CD4-positive, alpha-beta T cell treated with Interleukin-4 for 1 hour (primary cell): ENCODE data around the gene ACAP3.

Experiments used
- DNase-seq, 2 donors: peaks; one replicate each; pipeline ENCODE4 v3.0.0-alpha.2; 2020 to 2022

The ACAP3 gene

GRCh38 chr1:1284221-1285101 lies 23.3 kb downstream of the ACAP3 start:
- no peak for DNase-seq

- DNase-seq, result no peak
These were observed 23.9 kb downstream of the ACAP3 start for GRCh38 chr1:1283821-1284220.

GRCh38 chr1:1282998-1283397 lies 24.7 kb downstream of the ACAP3 start:
- no peak for DNase-seq

GRCh38 chr1:1281533-1282321 lies 26.0 kb downstream of the ACAP3 start:
- DNase-seq, result no peak

- DNase-seq, result no peak
These were observed 26.8 kb downstream of the ACAP3 start for GRCh38 chr1:1280782-1281481.

- no peak for DNase-seq
These were observed 28.7 kb downstream of the ACAP3 start for GRCh38 chr1:1279028-1279427.

- no peak for DNase-seq
These were observed 29.1 kb downstream of the ACAP3 start for GRCh38 chr1:1278620-1279019.

- no peak for DNase-seq
These were observed 31.9 kb downstream of the ACAP3 start for GRCh38 chr1:1275836-1276235.

GRCh38 chr1:1274931-1275431 lies 32.7 kb downstream of the ACAP3 start:
- DNase-seq, result no peak

- DNase-seq, result no peak
These were observed 33.3 kb downstream of the ACAP3 start for GRCh38 chr1:1274299-1274930.

GRCh38 chr1:1273512-1274298 lies 34.0 kb downstream of the ACAP3 start, which contains the start of gene UBE2J2:
Gene UBE2J2 (minus strand): TSS chr1:1273854. CDS start chr1:1267992, 5,862 bp downstream.
- DNase-seq, result peak; percentile 93

GRCh38 chr1:1273209-1273511 lies 34.6 kb downstream of the ACAP3 start:
- no peak for DNase-seq

- DNase-seq, result no peak
These were observed 35.2 kb downstream of the ACAP3 start for GRCh38 chr1:1272341-1273208.

- DNase-seq, result no peak
These were observed 36.9 kb downstream of the ACAP3 start for GRCh38 chr1:1270813-1271212.

- DNase-seq, result no peak
These were observed 39.4 kb downstream of the ACAP3 start for GRCh38 chr1:1268284-1268682.

GRCh38 chr1:1267488-1268283 lies 40.0 kb downstream of the ACAP3 start:
- DNase-seq, result no peak

- DNase-seq, result no peak
These were observed 42.9 kb downstream of the ACAP3 start for GRCh38 chr1:1264868-1265272.

GRCh38 chr1:1264026-1264425 lies 43.7 kb downstream of the ACAP3 start:
- DNase-seq, result no peak

- no peak for DNase-seq
These were observed 45.0 kb downstream of the ACAP3 start for GRCh38 chr1:1262758-1263157.

GRCh38 chr1:1262071-1262470 lies 45.7 kb downstream of the ACAP3 start:
- no peak for DNase-seq
